ENCODE measurements around the gene RAB7B. TPM values are rescaled to one million over a fixed set of nuclear protein-coding genes. Genes with fewer than 3 reads are reported as not detected.

The RAB7B gene
- total RNA-seq, 1 experiment from 2014 or later, result not detected

GRCh38 chr1:205929496-205930194 lies 73.5 kb downstream of the RAB7B start:
- TF ChIP-seq E2F5 (CRISPR knock-in tag; IDR thresholded peaks at IDR 0.05), result no peak
- TF ChIP-seq MXD4 (CRISPR knock-in tag; IDR thresholded peaks at IDR 0.05; ENCODE audit: borderline replicate concordance), result no peak
- no peak for TF ChIP-seq FOXP4 (CRISPR knock-in tag; IDR thresholded peaks at IDR 0.05)
- no peak for TF ChIP-seq HMGXB4 (CRISPR knock-in tag; IDR thresholded peaks at IDR 0.05)
- TF ChIP-seq STAT6 (CRISPR knock-in tag; conservative IDR thresholded peaks at IDR 0.05; ENCODE audit: low read depth), result no peak
- no peak for TF ChIP-seq MAX (CRISPR knock-in tag; IDR thresholded peaks at IDR 0.05)
- TF ChIP-seq SP1 (CRISPR knock-in tag; conservative IDR thresholded peaks at IDR 0.05), result no peak
- TF ChIP-seq ZNF423 (CRISPR knock-in tag; IDR thresholded peaks at IDR 0.05), result no peak
- POLR2A ChIA-PET, result no interaction called here
- no peak overlapping the region for H3K27ac Mint-ChIP-seq
- H3K4me1 Mint-ChIP-seq, result peaks cover 21% of the 10 kb centered on the region
- no peak overlapping the region for H3K4me3 Mint-ChIP-seq
- ATAC-seq (no peak), DNase-seq (ENCODE audit: low spot score) (no peak)
- H3K36me3 Mint-ChIP-seq, result no peaks in the 10 kb centered on the region
- no peaks in the 10 kb centered on the region for H3K27me3 Mint-ChIP-seq (ENCODE audit: low read depth)
- CTCF ChIA-PET, result interaction anchor here (1.2 to 9.7 kb wide), 3 partner anchors 9 to 47 kb away, joined by 3 to 77 read pairs (median 7); no protein-coding TSS in a partner anchor
- H3K9me3 Mint-ChIP-seq, result no peaks in the 10 kb centered on the region

GRCh38 chr1:205928317-205928716 lies 74.9 kb downstream of the RAB7B start:
- DNase-seq (ENCODE audit: low spot score) (no peak), ATAC-seq (no peak)
- ChIA-PET POLR2A (no interaction called here), CTCF (interaction anchor here (2.4 to 9.7 kb wide), 2 partner anchors 9 to 48 kb away, joined by 9 to 77 read pairs; no protein-coding TSS in a partner anchor)
- Mint-ChIP-seq H3K27me3 (ENCODE audit: low read depth) (no peaks in the 10 kb centered on the region), H3K27ac (no peak overlapping the region), H3K36me3 (no peaks in the 10 kb centered on the region), H3K9me3 (no peaks in the 10 kb centered on the region), H3K4me3 (no peak overlapping the region), H3K4me1 (peaks cover 12% of the 10 kb centered on the region)
- TF ChIP-seq SP1 (CRISPR knock-in tag; conservative IDR thresholded peaks at IDR 0.05) (no peak), KAT7 (CRISPR knock-in tag; IDR thresholded peaks at IDR 0.05; ENCODE audit: borderline replicate concordance) (no peak), CTCF (IDR thresholded peaks at IDR 0.05) (no peak)

- CTCF ChIA-PET, result interaction anchor here (2.4 to 9.7 kb wide), 2 partner anchors 9 to 49 kb away, joined by 9 to 77 read pairs; no protein-coding TSS in a partner anchor
- Mint-ChIP-seq H3K9me3 (no peaks in the 10 kb centered on the region), H3K36me3 (no peaks in the 10 kb centered on the region), H3K27me3 (ENCODE audit: low read depth) (no peaks in the 10 kb centered on the region), H3K4me1 (peaks cover 8% of the 10 kb centered on the region), H3K4me3 (no peak overlapping the region), H3K27ac (no peak overlapping the region)
- ATAC-seq (no peak), DNase-seq (ENCODE audit: low spot score) (no peak)
- POLR2A ChIA-PET, result no interaction called here
- TF ChIP-seq MXD4 (CRISPR knock-in tag; IDR thresholded peaks at IDR 0.05; ENCODE audit: borderline replicate concordance) (no peak), USF1 (CRISPR knock-in tag; IDR thresholded peaks at IDR 0.05) (no peak), NFATC4 (CRISPR knock-in tag; IDR thresholded peaks at IDR 0.05) (no peak), JAZF1 (CRISPR knock-in tag; IDR thresholded peaks at IDR 0.05) (no peak), ZNF317 (CRISPR knock-in tag; IDR thresholded peaks at IDR 0.05; ENCODE audit: borderline replicate concordance, low read depth) (no peak), SMAD3 (CRISPR knock-in tag; IDR thresholded peaks at IDR 0.05; ENCODE audit: borderline replicate concordance) (no peak), ATF6 (CRISPR knock-in tag; IDR thresholded peaks at IDR 0.05) (no peak)
Observed at GRCh38 chr1:205927676-205928075, 75.5 kb downstream of the RAB7B start.

Measured in WTC11 (cell line).